NCI-H510A treated with DMSO at 0.1 percent for 48 hours (cell line): ENCODE data around the gene CCDC24.

Experiments used
- DNase-seq: peaks from one replicate; lab custom pipeline; 2025; lab: John Stamatoyannopoulos, UW

The CCDC24 gene

GRCh38 chr1:44024031-44024902 lies 32.9 kb downstream of the CCDC24 start:
- DNase-seq, result no peak

- DNase-seq, result no peak
These were observed 33.6 kb downstream of the CCDC24 start for GRCh38 chr1:44024903-44025525.

- peak; percentile 96 for DNase-seq
These were observed 34.4 kb downstream of the CCDC24 start for GRCh38 chr1:44025816-44026215.

DNA sequence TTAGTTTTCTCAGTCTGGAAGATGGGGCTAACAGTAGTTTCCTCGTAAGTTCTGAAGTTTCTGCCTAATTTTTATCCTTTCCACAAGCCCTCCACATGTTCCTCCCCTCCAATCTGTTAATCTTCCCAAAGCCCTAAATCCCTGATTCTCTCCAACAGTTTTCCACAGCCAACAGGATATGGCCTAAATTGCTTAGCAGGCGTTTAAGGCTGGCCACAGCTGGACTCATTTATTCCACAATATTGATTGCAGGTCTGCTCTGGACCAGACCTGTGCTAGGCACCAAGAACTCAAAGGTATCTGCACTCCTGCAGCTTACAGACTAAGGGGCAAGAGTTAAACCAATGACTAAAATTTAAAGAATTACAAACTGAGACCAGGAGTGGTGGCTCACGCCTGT lies 35.9 kb downstream of the CCDC24 start:
- DNase-seq, result no peak

- DNase-seq, result peak; percentile 83
These were observed 38.0 kb downstream of the CCDC24 start for GRCh38 chr1:44029260-44029910.

DNA sequence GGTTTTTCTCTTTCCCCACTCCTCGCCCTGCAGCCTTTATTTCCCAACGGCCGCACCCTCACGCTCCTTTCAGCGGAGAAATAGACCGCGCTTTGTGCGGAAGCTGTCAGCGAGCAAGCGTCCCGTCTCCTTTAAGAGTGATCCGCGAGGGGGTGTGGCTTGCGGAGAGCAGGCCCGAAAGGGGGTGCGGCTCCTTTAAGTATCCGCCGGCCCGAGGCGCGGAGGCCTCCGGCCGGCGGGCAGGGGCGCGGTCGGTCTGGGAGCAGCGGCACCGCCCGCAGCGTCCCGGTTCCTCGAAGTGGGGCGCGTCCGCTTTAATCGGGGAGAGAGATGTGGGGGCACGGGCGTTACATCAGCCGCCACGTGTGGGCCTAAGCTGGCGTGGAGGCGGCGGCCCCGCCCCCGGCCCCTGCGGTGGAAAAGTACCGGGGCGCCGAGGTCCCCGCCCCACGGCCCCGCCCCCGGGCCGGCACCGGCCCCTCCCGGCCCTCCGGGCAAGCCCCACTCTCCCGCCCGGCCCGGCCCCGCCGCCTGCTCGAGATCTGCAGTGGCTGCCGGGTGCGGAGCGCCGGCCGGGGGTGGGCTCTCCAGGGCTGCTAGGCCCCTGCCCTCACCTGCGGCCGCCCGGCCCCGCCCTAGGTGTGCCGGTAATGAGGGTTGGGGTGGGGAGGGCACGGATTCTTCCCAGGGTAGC lies 38.7 kb downstream of the CCDC24 start:
- peak; percentile 100 for DNase-seq

DNA sequence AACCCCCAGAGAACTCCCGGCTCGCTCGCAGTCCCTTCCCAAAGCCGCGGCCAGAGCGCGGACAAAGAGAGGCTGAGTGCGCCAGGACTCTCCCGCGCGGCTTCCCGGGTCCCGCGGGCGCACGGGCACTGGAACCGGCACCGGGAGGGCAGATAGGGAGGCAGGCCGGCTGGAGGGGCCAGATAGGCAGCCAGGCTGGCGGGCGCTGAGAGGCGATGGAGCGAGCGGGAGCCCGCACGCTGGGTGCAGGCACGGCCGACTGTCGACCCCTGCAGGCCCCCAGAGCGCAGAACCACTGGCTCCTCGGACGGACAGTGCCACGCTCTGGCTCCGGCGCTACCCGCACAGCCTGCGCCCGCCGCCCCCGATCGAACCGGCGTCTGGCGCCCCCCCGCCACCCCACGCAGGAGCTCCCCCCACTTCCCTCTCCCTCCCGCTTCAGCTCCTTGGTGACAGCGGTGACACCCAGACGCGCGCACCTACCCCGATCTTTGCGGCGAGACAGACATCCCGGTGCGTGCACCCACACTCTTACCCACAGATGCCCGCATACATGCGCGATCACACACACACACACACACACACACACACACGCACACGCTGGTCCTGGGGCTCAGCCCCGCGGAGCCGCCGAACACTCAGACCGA lies 39.3 kb downstream of the CCDC24 start:
- DNase-seq, result peak; percentile 95

DNA sequence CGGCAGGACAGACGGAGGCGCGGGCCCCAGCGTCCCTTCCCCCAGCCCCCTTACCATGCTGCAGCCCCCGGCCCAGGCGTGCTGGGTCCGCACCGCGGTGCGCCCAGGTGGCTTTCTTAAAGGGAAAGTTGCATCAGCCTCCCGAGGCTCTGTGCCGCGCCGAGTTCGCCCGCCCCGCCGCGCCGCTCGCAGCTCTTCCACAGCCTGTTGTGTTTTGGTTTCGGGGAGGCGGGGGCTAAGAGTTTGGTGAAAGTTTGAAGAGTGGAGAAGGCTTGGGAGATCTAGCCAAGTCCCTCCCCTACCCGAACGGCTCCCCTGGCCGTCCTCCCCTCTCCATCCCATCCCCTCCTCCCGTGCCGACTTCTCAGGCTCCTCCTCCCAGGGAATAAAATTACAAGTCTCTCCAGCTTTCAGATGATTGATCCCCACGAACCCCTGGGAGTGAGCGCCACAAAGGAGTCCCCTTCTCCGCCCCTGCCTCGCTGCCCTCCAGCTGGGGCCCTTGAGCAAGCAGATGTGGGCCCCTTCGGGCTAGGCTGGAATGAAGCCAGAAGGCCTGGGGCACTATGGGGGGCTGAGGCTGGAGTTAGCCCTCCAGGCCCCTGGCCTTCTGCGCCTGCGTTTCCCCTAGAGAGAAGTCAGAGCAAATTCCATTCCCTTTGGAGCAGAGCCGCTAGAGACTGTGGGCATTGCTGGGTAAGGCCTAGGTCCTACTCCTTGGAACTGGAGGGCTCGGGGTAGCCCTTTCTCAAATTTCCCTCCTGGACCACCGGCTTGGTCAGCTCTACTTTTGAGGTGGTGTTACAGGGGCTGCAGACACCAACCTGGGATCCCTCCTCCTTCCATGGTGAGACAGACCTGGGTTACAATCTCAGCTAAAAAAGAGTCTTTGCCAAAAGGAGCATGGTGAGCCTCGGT lies 40.1 kb downstream of the CCDC24 start, which contains the start of gene SLC6A9:
Gene SLC6A9, minus strand, starts transcription at position 211 of the 918 bp plus-strand sequence. CDS start 7,185 bp downstream, outside the sequence.
- DNase-seq, result peak; percentile 97

DNA sequence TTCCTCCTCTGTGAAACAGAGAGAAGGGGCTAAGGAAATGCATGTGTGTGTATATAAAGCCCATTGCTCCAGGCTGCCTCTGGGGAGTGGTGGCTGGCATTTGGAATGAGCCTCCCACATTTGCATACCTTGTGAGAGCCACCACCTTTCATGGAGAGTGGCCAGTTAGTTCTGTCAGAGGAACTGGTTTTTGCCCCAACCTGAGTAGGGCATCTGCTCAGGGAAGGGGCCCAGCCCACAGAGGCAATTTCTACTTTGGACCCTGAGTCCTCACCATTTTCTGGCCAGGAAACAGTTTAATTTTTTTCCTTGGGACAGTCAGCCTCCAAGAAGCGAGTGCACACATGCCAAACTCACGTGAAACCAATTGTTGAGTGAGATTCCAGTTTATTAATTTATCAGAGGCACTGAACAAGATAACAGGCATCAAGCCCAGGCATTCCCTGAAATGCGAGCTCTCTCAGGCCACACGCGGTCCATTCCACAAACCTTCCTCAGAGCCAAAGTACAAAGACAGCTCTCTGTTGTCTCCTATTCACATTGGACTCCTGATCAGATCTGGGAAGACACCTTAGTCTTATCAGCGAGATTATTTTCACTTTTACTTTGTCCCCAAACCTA lies 40.9 kb downstream of the CCDC24 start:
- DNase-seq, result peak; percentile 56

DNA sequence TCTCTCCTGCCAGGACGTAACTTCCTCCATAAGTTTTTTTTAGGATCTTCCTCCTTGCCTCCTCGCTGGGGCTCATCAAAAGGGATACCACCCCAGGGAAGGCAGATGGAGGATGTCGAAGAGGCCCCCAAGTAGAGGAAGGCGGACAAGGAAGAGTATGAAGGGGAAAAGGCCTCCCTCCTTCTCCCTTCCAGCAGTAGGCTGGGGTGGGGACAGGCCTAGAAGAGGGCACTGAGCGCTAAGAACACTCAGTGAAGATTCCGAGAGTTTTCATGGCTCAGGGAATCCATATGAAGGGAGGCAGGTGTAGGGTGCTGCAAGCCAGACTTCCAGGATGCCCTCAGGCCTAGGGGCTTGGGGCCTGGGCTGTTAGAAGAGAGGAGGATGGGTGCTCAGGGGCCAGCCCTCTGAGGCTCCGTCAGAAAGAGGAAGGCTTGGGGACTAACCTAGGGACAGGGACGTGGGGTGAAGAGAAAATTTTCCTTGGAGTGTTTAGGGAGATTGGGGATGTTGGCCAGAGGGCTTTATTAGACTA lies 41.7 kb downstream of the CCDC24 start:
- no peak for DNase-seq

- no peak for DNase-seq
These were observed 42.4 kb downstream of the CCDC24 start for GRCh38 chr1:44033756-44034155.

- DNase-seq, result no peak
These were observed 43.0 kb downstream of the CCDC24 start for GRCh38 chr1:44034423-44034822.

DNA sequence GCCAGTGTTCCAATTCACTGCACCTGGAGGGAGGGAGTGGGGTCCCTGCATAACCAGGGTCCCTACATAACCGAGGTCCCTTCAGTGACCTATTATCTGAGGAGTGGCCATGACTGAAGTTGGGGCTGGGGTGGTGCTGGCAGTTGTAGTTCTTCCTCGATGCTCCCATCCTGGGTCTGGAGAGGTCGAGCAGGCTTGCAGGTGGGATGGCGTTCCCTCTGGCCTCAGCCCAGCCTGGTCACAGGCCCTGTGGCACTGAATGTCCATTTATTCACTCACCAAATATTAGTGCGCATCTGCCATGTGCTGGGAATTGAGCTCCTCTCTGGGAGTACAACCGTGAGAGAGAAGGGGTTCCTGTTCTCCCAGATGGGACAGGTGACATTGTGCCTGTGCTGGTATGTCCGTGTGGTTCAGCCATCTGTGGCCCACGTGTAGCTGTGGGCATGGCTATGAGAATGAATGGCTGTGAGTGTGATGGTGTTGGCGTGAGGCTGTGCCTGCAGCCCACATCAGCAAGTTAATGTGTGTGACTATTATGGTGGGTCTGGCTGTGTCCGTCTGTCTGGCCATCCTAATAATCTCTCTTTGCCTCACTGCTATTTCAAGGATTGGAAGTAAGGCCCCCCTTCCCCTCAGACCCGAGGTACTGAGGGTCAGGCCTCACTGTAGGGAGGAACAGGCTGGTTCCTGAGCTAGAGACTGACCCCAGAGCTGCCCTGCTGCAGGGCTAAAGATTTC lies 43.7 kb downstream of the CCDC24 start:
- no peak for DNase-seq

GRCh38 chr1:44035726-44036408 lies 44.5 kb downstream of the CCDC24 start:
- no peak for DNase-seq

DNA sequence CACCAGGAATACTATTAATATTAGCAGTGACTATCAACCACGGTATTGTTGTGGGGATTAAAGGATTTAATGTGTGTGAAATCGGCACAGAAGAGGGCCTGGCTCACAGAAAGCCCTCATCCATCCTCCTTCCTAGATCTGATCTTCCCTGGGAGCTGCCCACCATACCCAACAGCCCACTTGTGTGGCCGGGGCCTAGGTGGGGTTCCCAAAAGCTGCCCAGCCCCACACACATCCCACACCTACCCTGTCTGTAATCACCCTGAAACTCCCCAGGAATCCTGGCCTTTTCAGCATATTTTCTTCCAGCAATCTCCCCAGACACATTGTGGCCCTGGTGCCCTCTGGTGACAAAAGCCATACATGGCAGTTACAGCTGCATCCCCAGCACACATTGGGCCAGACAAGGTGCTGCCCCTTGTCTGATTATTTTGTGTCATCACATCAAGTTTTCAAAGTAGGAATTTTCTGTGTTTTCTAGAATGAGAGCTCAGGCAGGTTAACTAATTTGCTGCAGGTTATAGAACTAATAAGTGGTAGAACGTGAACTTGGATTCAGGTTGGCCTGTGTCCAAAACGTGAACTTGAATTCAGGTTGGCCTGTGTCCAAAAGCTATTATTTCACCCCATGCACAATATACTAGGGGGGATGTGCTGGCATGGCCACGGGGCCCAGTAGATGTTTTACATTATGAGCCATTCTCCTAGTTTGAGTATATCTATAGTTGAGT lies 45.2 kb downstream of the CCDC24 start:
- DNase-seq, result peak; percentile 98

- DNase-seq, result no peak
These were observed 45.8 kb downstream of the CCDC24 start for GRCh38 chr1:44037154-44037553.

- DNase-seq, result no peak
These were observed 47.7 kb downstream of the CCDC24 start for GRCh38 chr1:44038876-44039657.
